Measurements from ENCODE around the gene UVSSA. TPM values are rescaled to one million over a fixed set of nuclear protein-coding genes. Genes with fewer than 3 reads are reported as not detected.

Gene UVSSA
- 36.9 to 41.5 TPM (median 40.4 TPM) in 3 replicates for total RNA-seq (2021)
- percentile 62 among the genes with signal in this experiment for Bru-seq, nascent RNA
- long read RNA-seq, experiment 1, full-length matches to known transcripts: 8 of 40 reads
- long read RNA-seq, experiment 1, partial matches to known transcripts: 4 of 40 reads
- long read RNA-seq, experiment 1, other reads (novel, unspliced or antisense): 28 of 40 reads
- long read RNA-seq, experiment 2, full-length matches to known transcripts: 7 of 15 reads
- long read RNA-seq, experiment 2, partial matches to known transcripts: 2 of 15 reads
- long read RNA-seq, experiment 2, other reads (novel, unspliced or antisense): 6 of 15 reads
- long read RNA-seq, experiment 3, partial matches to known transcripts: 0 of 1 reads
- long read RNA-seq, experiment 3, other reads (novel, unspliced or antisense): 1 of 1 reads

DNA sequence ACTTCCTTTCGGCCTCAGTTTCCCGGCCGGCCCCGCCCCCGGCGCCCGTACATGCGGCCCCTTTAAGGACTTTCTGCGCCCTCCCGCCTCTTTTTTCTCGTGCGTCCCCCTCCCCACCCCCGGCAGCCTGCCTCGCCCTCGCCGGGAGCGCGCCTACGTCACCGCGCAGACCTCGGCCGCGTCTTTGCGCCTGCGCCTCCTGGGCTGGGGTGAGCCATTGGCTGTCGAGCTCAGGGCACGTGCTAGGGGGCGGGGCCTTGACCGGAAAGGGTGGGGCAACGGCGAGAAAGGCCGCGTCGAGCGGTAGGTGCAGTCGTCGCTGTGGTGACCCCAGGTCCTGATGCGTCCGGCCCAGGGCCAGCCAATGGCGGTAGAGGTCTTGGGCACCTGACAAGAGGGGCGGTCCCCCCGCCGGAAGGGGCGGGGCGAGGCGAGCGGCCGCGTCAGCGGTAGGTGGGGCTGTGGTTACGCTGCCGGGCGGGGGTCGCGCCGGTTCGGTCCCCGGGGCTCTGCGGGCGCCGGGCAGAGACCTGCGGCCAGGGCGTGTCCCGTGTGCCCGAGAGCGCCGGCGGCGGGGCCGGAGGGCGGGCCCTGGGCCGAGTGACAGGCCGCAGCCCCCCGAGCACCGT, at the start of gene UVSSA:
Gene UVSSA (plus strand): TSS at position 428 of the 629 bp plus-strand sequence. CDS start 884 bp downstream, outside the sequence.
- ATAC-seq (peak; percentile 93), DNase-seq (ENCODE audit: low spot score) (peak; percentile 100)
- Mint-ChIP-seq H3K9me3 (no peaks in the 10 kb centered on the region), H3K4me3 (peak within 1 kb of the TSS; percentile 86), H3K4me1 (peaks cover 27% of the 10 kb centered on the region), H3K27me3 (ENCODE audit: low read depth) (no peaks in the 10 kb centered on the region), H3K36me3 (peaks cover 16% of the 10 kb centered on the region), H3K27ac (peak within 1 kb of the TSS; percentile 91)
- ChIA-PET CTCF (interaction anchor here (0.7 to 3.1 kb wide), 14 partner anchors 9 to 348 kb away, joined by 3 to 29 read pairs (median 4); partner anchors contain the start of gene MAEA), POLR2A (interaction anchor here (0.6 to 2.8 kb wide), 5 partner anchors 14 to 968 kb away, joined by 3 to 8 read pairs (median 5); partner anchors contain the start of genes CTBP1 and MAEA)
- no peak for TF ChIP-seq GTF2I (CRISPR knock-in tag; conservative IDR thresholded peaks at IDR 0.05)
- TF ChIP-seq, protein P1, sequence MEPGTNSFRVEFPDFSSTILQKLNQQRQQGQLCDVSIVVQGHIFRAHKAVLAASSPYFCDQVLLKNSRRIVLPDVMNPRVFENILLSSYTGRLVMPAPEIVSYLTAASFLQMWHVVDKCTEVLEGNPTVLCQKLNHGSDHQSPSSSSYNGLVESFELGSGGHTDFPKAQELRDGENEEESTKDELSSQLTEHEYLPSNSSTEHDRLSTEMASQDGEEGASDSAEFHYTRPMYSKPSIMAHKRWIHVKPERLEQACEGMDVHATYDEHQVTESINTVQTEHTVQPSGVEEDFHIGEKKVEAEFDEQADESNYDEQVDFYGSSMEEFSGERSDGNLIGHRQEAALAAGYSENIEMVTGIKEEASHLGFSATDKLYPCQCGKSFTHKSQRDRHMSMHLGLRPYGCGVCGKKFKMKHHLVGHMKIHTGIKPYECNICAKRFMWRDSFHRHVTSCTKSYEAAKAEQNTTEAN (CRISPR knock-in tag; IDR thresholded peaks at IDR 0.05): no peak
- TF ChIP-seq IRF1 (CRISPR knock-in tag; IDR thresholded peaks at IDR 0.05): no peak
- no peak for TF ChIP-seq MLX (CRISPR knock-in tag; IDR thresholded peaks at IDR 0.05)
- TF ChIP-seq ATF1 (CRISPR knock-in tag; IDR thresholded peaks at IDR 0.05): no peak
- TF ChIP-seq ZNF219 (CRISPR knock-in tag; IDR thresholded peaks at IDR 0.05; ENCODE audit: borderline replicate concordance): no peak
- TF ChIP-seq, protein P2, sequence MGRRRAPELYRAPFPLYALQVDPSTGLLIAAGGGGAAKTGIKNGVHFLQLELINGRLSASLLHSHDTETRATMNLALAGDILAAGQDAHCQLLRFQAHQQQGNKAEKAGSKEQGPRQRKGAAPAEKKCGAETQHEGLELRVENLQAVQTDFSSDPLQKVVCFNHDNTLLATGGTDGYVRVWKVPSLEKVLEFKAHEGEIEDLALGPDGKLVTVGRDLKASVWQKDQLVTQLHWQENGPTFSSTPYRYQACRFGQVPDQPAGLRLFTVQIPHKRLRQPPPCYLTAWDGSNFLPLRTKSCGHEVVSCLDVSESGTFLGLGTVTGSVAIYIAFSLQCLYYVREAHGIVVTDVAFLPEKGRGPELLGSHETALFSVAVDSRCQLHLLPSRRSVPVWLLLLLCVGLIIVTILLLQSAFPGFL (CRISPR knock-in tag; IDR thresholded peaks at IDR 0.05; ENCODE audit: borderline replicate concordance): no peak
- TF ChIP-seq TEAD1 (CRISPR knock-in tag; IDR thresholded peaks at IDR 0.05): no peak
- no peak for TF ChIP-seq RELA (CRISPR knock-in tag; IDR thresholded peaks at IDR 0.05; ENCODE audit: borderline replicate concordance)
- no peak for TF ChIP-seq RORB (CRISPR knock-in tag; IDR thresholded peaks at IDR 0.05)
- TF ChIP-seq CREB1 (CRISPR knock-in tag; IDR thresholded peaks at IDR 0.05): 0 out of 2 replicates have a peak, but pooled peaks have one; percentile 37
- TF ChIP-seq ZNF121 (CRISPR knock-in tag; IDR thresholded peaks at IDR 0.05): no peak
- no peak for TF ChIP-seq ZNF263 (CRISPR knock-in tag; IDR thresholded peaks at IDR 0.05; ENCODE audit: low read depth)
- peak; percentile 26; the same call in 1 of the 2 replicates for TF ChIP-seq ARID4B (CRISPR knock-in tag; IDR thresholded peaks at IDR 0.05; ENCODE audit: borderline replicate concordance)
- peak; percentile 86 for TF ChIP-seq NFYB (CRISPR knock-in tag; conservative IDR thresholded peaks at IDR 0.05; ENCODE audit: low read depth)
- TF ChIP-seq AFF4 (CRISPR knock-in tag; IDR thresholded peaks at IDR 0.05; ENCODE audit: borderline replicate concordance): peak; percentile 53; the same call in 1 of the 2 replicates
- TF ChIP-seq TCF7 (CRISPR knock-in tag; IDR thresholded peaks at IDR 0.05; ENCODE audit: low read depth): no peak
- TF ChIP-seq ZMAT4 (CRISPR knock-in tag; IDR thresholded peaks at IDR 0.05): no peak
- TF ChIP-seq IRF2 (CRISPR knock-in tag; IDR thresholded peaks at IDR 0.05; ENCODE audit: borderline replicate concordance, low read depth): no peak
- no peak for TF ChIP-seq NR1H2 (CRISPR knock-in tag; IDR thresholded peaks at IDR 0.05)
- TF ChIP-seq SMAD4 (CRISPR knock-in tag; IDR thresholded peaks at IDR 0.05): no peak
- TF ChIP-seq TP53 (CRISPR knock-in tag; IDR thresholded peaks at IDR 0.05): 0 out of 2 replicates have a peak, but pooled peaks have one; percentile 21
- TF ChIP-seq TEAD4 (CRISPR knock-in tag; IDR thresholded peaks at IDR 0.05): no peak
